Measurements from ENCODE around the gene FAM241B. TPM values are rescaled to one million over a fixed set of nuclear protein-coding genes. Genes with fewer than 3 reads are reported as not detected.

Gene FAM241B
- polyA plus RNA-seq, 1 donor from 2014 or later, result 135 TPM

- H4K20me1 ChIP-seq (ENCODE audit: insufficient read depth), result no peaks in the 10 kb centered on the region
- no peak overlapping the region for H3K4me3 ChIP-seq (ENCODE audit: low read length)
- H3K27ac ChIP-seq (ENCODE audit: low read length), result no peak overlapping the region
- no peak overlapping the region for H3K9ac ChIP-seq (ENCODE audit: low read length)
- no peak overlapping the region for H2AFZ ChIP-seq (ENCODE audit: low read depth, low read length)
- H3K27me3 ChIP-seq (ENCODE audit: insufficient read depth, low read depth, low read length), result no peaks in the 10 kb centered on the region
- no peak for TF ChIP-seq REST (IDR thresholded peaks at IDR 0.05; ENCODE audit: borderline replicate concordance)
- no peak for TF ChIP-seq EZH2 (IDR thresholded peaks at IDR 0.05; ENCODE audit: borderline replicate concordance, insufficient read depth, low read length, poor library complexity, severe bottlenecking)
- TF ChIP-seq CTCF (IDR thresholded peaks at IDR 0.05; ENCODE audit: poor library complexity, severe bottlenecking), result peak; percentile 31
- TF ChIP-seq TAF1 (IDR thresholded peaks at IDR 0.05; ENCODE audit: low read depth), result no peak
- TF ChIP-seq SMC3 (conservative IDR thresholded peaks at IDR 0.05; ENCODE audit: poor library complexity), result no peak
- TF ChIP-seq POLR2AphosphoS5 (IDR thresholded peaks at IDR 0.05), result peak; percentile 5
- TF ChIP-seq MXI1 (conservative IDR thresholded peaks at IDR 0.05; ENCODE audit: poor library complexity, severe bottlenecking), result no peak
- no peak for TF ChIP-seq RAD21 (conservative IDR thresholded peaks at IDR 0.05)
- no peak for TF ChIP-seq EP300 (conservative IDR thresholded peaks at IDR 0.05; ENCODE audit: poor library complexity, severe bottlenecking)
- H3F3A ChIP-seq (ENCODE audit: insufficient read depth, low read length, poor library complexity, severe bottlenecking), result no peaks in the 10 kb centered on the region
- no peaks in the 10 kb centered on the region for H3K36me3 ChIP-seq (ENCODE audit: insufficient read depth, low read length)
- H3K9me2 ChIP-seq (ENCODE audit: insufficient read depth, low read length), result no peaks in the 10 kb centered on the region
- H3K79me2 ChIP-seq (replicated peaks; ENCODE audit: insufficient read depth, low read length), result no peaks in the 10 kb centered on the region
- H3K4me2 ChIP-seq (ENCODE audit: low read length), result no peak overlapping the region
- no peaks in the 10 kb centered on the region for H3K9me3 ChIP-seq (ENCODE audit: low read length)
These were observed 6.9 kb downstream of the FAM241B start for GRCh38 chr10:69636626-69637605.

- Histone ChIP-seq H3K27me3 (ENCODE audit: insufficient read depth, low read depth, low read length) (no peaks in the 10 kb centered on the region), H3K27ac (ENCODE audit: low read length) (no peak overlapping the region), H3F3A (ENCODE audit: insufficient read depth, low read length, poor library complexity, severe bottlenecking) (no peaks in the 10 kb centered on the region), H2AFZ (ENCODE audit: low read depth, low read length) (no peak overlapping the region), H3K4me3 (ENCODE audit: low read length) (no peak overlapping the region), H3K9ac (ENCODE audit: low read length) (no peak overlapping the region), H3K9me3 (ENCODE audit: low read length) (no peaks in the 10 kb centered on the region), H3K36me3 (ENCODE audit: insufficient read depth, low read length) (no peaks in the 10 kb centered on the region), H3K79me2 (replicated peaks; ENCODE audit: insufficient read depth, low read length) (no peaks in the 10 kb centered on the region), H3K9me2 (ENCODE audit: insufficient read depth, low read length) (no peaks in the 10 kb centered on the region), H3K4me2 (ENCODE audit: low read length) (no peak overlapping the region), H4K20me1 (ENCODE audit: insufficient read depth) (no peaks in the 10 kb centered on the region)
- TF ChIP-seq CTCF (IDR thresholded peaks at IDR 0.05; ENCODE audit: poor library complexity, severe bottlenecking) (no peak), TAF1 (IDR thresholded peaks at IDR 0.05; ENCODE audit: low read depth) (no peak), RAD21 (conservative IDR thresholded peaks at IDR 0.05) (no peak), EP300 (conservative IDR thresholded peaks at IDR 0.05; ENCODE audit: poor library complexity, severe bottlenecking) (no peak), EZH2 (IDR thresholded peaks at IDR 0.05; ENCODE audit: borderline replicate concordance, insufficient read depth, low read length, poor library complexity, severe bottlenecking) (no peak), REST (IDR thresholded peaks at IDR 0.05; ENCODE audit: borderline replicate concordance) (no peak), MXI1 (conservative IDR thresholded peaks at IDR 0.05; ENCODE audit: poor library complexity, severe bottlenecking) (no peak)
These were observed 8.6 kb downstream of the FAM241B start for GRCh38 chr10:69638642-69639041.
